NB4 (cell line): ENCODE measurements around the gene ZSCAN10.

Experiments used
- DNase-seq: peaks from one replicate; pipeline ENCODE4 v3.0.0; 2010; ENCODE audit warnings: low read depth
- H3K4me3 ChIP-seq: one replicate; pipeline ENCODE4 v1.5.1; 2011; ENCODE audit warnings: mild to moderate bottlenecking, low read depth, low read length, moderate library complexity
- CTCF ChIP-seq: IDR thresholded peaks from one replicate; pipeline ENCODE4 v1.5.1; 2012; ENCODE audit warnings: low read depth, low read length
- MAX ChIP-seq: IDR thresholded peaks from 2 replicates; pipeline ENCODE4 v1.6.1; 2011; ENCODE audit warnings: low read depth, low read length
- MYC ChIP-seq: IDR thresholded peaks from 2 replicates; pipeline ENCODE4 v1.6.1; 2011; ENCODE audit warnings: low read depth, low read length
- POLR2A ChIP-seq: IDR thresholded peaks from 2 replicates; pipeline ENCODE4 v1.6.1; 2011; ENCODE audit warnings: mild to moderate bottlenecking; ENCODE audit not compliant: insufficient read length; ENCODE audit errors: extremely low read depth

Gene ZSCAN10

DNA sequence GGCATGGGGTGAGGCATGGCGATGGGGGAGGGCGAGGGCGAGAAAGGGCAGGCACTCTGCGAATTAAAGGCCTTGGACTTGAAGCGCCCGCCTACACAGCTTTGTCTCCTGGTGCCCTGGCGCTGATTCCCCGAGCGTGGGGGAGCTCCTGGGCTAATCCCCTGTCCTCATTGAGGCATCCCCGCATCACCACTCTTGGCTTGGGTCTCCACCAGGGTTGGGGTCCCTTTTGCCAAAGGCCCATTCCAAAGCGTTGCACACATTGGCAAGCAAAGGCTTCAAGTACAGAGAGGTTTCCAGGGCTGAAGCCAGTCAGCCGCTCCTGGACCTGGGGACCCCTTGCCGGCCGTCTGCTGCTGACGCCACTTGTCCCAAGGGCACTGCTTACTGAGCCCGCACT is 21.3 kb upstream of the ZSCAN10 start:
- TF ChIP-seq MAX (no peak), MYC (no peak), CTCF (no peak), POLR2A (no peak)
- H3K4me3 ChIP-seq: no peak overlapping the region
- no peak for DNase-seq

GRCh38 chr16:3119701-3120408 is 20.8 kb upstream of the ZSCAN10 start:
- no peak overlapping the region for H3K4me3 ChIP-seq
- DNase-seq: no peak
- no peak for TF ChIP-seq MAX
- TF ChIP-seq POLR2A: no peak
- TF ChIP-seq MYC: no peak
- no peak for TF ChIP-seq CTCF

DNA sequence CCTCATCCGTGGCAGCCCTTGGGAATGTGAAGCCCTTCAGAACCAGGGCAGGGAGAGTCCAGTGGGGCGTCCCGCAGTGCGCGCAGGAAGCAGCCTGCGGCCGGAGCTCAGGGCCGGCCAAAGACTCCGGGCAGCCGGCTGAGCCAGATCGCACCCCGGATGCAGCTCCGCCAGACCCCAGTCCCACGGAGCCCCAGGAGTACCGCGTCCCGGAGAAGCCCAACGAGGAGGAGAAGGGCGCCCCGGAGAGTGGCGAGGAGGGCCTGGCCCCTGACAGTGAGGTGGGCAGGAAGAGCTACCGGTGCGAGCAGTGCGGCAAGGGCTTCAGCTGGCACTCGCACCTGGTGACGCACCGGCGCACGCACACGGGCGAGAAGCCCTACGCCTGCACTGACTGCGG is 20.2 kb upstream of the ZSCAN10 start:
- TF ChIP-seq MAX (no peak), CTCF (no peak), POLR2A (no peak), MYC (no peak)
- no peak overlapping the region for H3K4me3 ChIP-seq
- DNase-seq: no peak

- H3K4me3 ChIP-seq: no peak overlapping the region
- TF ChIP-seq CTCF (no peak), POLR2A (no peak), MYC (no peak), MAX (no peak)
- DNase-seq: no peak
Measured at GRCh38 chr16:3118846-3119245, 19.8 kb upstream of the ZSCAN10 start.

DNA sequence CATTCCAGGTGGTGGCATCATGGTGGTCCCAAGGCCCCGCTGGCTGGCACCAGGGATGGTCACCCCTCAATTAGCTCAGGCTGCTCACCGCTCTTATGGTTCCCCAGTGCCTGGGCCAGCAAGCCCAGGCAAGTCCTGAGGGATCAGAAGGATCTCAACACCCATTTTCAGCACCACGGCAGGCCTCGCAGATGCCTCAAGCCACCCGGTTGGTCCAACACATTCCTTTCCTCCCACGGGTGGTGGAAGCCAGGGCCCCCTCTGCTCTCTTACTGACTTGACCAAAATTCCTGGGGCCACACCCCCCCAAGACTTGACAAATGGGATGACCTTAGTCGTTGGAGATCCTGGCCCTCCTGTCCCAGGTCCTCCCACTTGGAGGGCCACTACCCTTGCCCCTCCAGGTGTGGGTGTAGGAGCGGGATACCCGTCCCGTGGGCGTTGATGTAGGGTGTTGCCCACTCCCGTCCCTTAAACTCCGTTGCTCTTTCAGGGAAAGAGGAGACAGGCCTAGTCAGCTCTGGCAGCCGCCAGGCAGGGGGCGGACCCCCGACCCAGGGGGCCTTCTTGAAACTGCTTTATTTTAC is 19.2 kb upstream of the ZSCAN10 start:
- no peak for DNase-seq
- H3K4me3 ChIP-seq: no peak overlapping the region
- no peak for TF ChIP-seq MYC
- TF ChIP-seq CTCF: no peak
- no peak for TF ChIP-seq POLR2A
- no peak for TF ChIP-seq MAX
